ENCODE data around the gene WFIKKN2.

The WFIKKN2 gene

GRCh38 chr17:50867363-50868139, 32.2 kb downstream of the WFIKKN2 start (continued):
- TF ChIP-seq PRDM10 (tag by site-specific recombination; IDR thresholded peaks at IDR 0.05) (peak; percentile 99), ZFHX2 (tag by site-specific recombination; conservative IDR thresholded peaks at IDR 0.05) (peak; percentile 97), ZNF37A (tag by site-specific recombination; IDR thresholded peaks at IDR 0.05) (no peak), ZBTB49 (tag by site-specific recombination; IDR thresholded peaks at IDR 0.05; ENCODE audit: low read depth) (no peak), KLF17 (tag by site-specific recombination; IDR thresholded peaks at IDR 0.05) (peak; percentile 71), ZNF239 (tag by site-specific recombination; IDR thresholded peaks at IDR 0.05) (no peak), AEBP2 (tag by site-specific recombination; IDR thresholded peaks at IDR 0.05; ENCODE audit: borderline replicate concordance) (no peak), ZNF707 (tag by site-specific recombination; IDR thresholded peaks at IDR 0.05) (no peak), ZNF18 (tag by site-specific recombination; IDR thresholded peaks at IDR 0.05) (no peak), ZNF571 (tag by site-specific recombination; IDR thresholded peaks at IDR 0.05) (no peak), KLF7 (tag by site-specific recombination; IDR thresholded peaks at IDR 0.05; ENCODE audit: borderline replicate concordance) (peak; percentile 83; the same call in 1 of the 2 replicates), ZNF530 (tag by site-specific recombination; IDR thresholded peaks at IDR 0.05; ENCODE audit: low read depth) (no peak), ZSCAN23 (tag by site-specific recombination; IDR thresholded peaks at IDR 0.05) (0 out of 2 replicates have a peak, but pooled peaks have one; percentile 43), ZNF768 (tag by site-specific recombination; IDR thresholded peaks at IDR 0.05) (no peak), SP2 (tag by site-specific recombination; IDR thresholded peaks at IDR 0.05) (peak; percentile 84), ZNF426 (tag by site-specific recombination; IDR thresholded peaks at IDR 0.05) (no peak), ZNF521 (tag by site-specific recombination; IDR thresholded peaks at IDR 0.05) (no peak), ZNF692 (tag by site-specific recombination; IDR thresholded peaks at IDR 0.05) (peak; percentile 38), CTCF (tag by site-specific recombination; IDR thresholded peaks at IDR 0.05) (no peak), KLF10 (tag by site-specific recombination; IDR thresholded peaks at IDR 0.05) (peak; percentile 81), ZNF48 (tag by site-specific recombination; IDR thresholded peaks at IDR 0.05) (no peak), ZNF548 (tag by site-specific recombination; IDR thresholded peaks at IDR 0.05) (no peak), ZNF223 (tag by site-specific recombination; IDR thresholded peaks at IDR 0.05) (no peak), RBAK (tag by site-specific recombination; IDR thresholded peaks at IDR 0.05) (no peak), SETDB1 (IDR thresholded peaks at IDR 0.05; ENCODE audit: insufficient read length, low read length) (no peak)

Measured in HEK293 (cell line).